ENCODE results near the gene FGF23.

GRCh38 chr12:4412056-4412455 is 32.5 kb upstream of the FGF23 start:
- TF ChIP-seq EZH2 (IDR thresholded peaks at IDR 0.05; ENCODE audit: borderline replicate concordance, insufficient read depth, low read depth, low read length, poor library complexity, severe bottlenecking) = no peak
- no peak for TF ChIP-seq CTCF (IDR thresholded peaks at IDR 0.05)

Data from B cell (primary cell).